A673 (cell line): ENCODE measurements around the gene CCNY.

Source experiments
- EZH2 ChIP-seq: fragments of 200-600 bp; sonication (generic); IDR thresholded peaks from 2 replicates; pipeline ENCODE4 v1.6.1; 2017; ENCODE audit warnings: borderline replicate concordance, low read depth, mild to moderate bottlenecking, mixed read lengths, antibody characterized with exemption, low read length; ENCODE audit not compliant: poor library complexity, severe bottlenecking
- TF ChIP-seq, protein P1 (sequence below): fragments of 300-800, 200-600 bp; sonication (generic); conservative IDR thresholded peaks from 2 replicates; pipeline ENCODE4 v1.5.1; 2017; ENCODE audit warnings: low read depth, mild to moderate bottlenecking, antibody characterized with exemption, low read length, moderate library complexity, mixed read lengths

- TF ChIP-seq, protein P1, sequence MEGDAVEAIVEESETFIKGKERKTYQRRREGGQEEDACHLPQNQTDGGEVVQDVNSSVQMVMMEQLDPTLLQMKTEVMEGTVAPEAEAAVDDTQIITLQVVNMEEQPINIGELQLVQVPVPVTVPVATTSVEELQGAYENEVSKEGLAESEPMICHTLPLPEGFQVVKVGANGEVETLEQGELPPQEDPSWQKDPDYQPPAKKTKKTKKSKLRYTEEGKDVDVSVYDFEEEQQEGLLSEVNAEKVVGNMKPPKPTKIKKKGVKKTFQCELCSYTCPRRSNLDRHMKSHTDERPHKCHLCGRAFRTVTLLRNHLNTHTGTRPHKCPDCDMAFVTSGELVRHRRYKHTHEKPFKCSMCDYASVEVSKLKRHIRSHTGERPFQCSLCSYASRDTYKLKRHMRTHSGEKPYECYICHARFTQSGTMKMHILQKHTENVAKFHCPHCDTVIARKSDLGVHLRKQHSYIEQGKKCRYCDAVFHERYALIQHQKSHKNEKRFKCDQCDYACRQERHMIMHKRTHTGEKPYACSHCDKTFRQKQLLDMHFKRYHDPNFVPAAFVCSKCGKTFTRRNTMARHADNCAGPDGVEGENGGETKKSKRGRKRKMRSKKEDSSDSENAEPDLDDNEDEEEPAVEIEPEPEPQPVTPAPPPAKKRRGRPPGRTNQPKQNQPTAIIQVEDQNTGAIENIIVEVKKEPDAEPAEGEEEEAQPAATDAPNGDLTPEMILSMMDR, result no peak
- TF ChIP-seq EZH2, result no peak
Observed at GRCh38 chr10:35585356-35585755, 249.0 kb downstream of the CCNY start.
